Stimulated activated CD8-positive, alpha-beta memory T cell treated with anti-CD3 and anti-CD28 coated beads, Interleukin-4, amount 100 ng/mL, for 1 hour (primary cell): ENCODE data around the gene SUSD3.

Experiments used
- DNase-seq, 2 donors: peaks; one replicate each; pipeline ENCODE4 v3.0.0-alpha.2; 2020; ENCODE audit warnings: low read depth in 2 of 2, low spot score in 1 of 2

SUSD3 gene

DNA sequence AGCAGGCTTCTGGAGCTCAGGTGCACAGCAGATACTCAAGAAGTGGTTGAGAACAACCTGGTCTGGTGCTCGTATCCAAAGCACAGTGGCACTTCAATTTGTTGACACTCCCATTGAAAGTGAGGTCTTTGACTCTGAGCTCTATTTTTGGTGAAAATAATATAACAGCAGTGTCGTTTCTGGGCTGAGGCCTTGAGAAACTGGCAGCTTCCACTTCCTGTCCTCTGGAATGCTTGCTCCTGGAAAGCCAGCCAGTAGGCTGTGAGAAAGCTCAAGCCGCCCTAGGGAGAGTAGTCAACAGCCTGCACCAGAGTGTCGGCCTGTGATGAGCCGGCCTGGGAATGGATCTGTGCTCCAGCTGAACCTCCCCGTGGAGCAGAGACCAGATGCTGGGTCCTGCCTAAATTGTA lies 6.8 kb upstream of the SUSD3 start:
- no peak for DNase-seq

DNA sequence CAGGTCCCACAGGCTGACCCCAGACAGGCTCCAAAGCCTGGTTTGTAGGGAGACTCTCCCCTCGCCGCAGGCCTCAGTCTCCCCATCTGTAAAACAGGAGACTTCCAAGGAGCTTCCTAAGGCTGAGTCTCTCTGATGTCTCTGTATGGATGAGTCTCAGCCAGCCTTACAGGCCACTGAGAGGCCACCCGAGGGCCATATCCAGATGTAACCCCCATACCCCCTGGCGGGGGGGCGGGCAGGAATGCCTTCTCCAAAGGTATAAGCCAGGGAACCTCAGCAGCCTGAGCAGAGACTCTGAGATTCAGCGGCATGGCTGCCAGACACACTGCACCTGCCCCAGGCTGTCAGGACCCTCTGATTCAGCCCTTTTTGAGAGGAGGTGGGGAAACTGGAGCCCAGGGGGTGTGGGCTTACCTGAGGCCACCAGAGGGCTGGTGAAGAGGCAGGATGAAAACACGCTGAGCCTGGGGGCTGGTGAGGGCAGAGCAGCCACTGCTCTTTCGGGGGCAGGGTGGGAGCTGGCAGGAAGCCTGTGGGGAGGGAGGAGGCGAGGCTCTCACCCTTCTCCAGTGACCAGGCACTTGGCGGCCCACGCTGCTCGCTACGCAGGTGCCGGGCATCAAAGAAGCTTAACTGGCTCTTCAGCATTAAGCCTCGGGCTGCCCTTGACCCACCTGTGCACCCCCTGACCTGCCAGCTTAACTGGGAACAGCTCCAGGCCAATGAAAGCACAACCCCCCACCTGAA lies 5.5 kb upstream of the SUSD3 start:
- no peak for DNase-seq

DNA sequence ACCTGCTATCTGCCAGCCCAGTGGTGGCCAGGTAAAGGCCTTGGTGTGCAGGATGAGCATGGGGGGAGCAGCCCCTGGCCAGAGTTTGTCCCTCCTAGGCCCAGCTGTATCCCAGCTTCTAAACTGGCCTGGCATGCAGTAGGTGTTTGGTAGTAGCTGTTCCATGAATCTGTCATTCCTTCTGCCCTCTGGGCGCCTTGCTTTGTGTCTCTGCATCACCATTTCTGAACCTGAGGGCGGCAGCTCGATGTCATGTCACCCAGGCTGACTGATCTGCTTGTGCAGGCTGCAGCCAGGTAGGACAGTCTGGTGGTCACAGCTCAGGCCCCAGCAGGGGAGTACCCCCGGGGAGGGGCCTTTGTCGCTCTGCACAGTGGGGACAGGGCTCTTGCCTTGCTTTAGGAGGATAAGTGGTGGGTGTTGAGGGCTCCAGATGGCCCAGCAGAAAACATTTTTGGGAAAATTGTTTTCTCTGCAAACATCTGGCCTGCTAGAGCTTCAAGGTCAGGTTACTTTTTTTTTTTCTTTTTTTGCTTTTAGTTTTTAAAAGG lies 4.6 kb upstream of the SUSD3 start:
- DNase-seq, result no peak

DNA sequence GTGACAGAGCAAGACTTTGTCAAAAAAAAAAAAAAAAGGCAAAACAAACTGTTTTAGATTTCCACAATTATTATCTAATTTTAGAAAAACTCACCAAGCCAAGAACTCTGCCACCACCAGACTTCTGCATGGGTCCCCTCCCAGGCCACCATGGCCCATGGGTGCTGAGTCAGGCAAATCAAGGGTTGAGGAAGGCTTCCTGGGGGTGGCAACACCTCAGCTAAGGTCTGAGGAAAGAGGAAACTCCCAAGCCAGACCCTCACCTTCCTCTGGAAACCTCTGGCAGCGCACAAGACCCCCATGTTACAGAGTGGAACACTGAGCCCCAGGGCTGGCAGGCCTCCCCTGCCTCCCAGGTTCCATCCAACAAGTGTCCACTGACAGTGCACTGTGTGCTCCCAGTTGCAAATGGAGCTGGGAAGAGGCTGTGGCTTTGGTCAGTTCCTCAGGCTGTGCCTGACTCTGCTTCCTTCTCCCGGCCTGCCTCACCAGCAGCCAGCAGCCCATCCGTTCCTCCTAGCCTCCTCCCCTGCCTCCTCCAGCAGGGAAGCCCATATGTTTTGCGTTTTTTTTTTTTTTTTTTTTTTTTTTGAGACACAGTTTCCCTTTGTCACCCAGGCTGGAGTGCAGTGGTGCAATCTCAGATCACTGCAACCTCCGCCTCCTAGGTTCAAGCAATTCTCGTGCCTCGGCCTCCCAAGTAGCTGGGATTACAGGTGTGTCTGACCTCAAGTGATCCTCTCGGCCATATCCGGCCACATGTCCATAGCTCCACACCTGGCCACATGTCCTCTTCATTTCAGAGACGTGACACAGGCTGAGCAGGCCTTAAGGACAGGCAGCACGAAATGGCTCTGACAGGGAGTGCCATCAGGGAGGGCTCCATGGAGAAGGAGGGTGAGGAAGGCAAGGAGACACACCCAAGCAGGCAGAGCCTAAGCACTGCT lies 3.5 kb upstream of the SUSD3 start:
- no peak for DNase-seq

DNA sequence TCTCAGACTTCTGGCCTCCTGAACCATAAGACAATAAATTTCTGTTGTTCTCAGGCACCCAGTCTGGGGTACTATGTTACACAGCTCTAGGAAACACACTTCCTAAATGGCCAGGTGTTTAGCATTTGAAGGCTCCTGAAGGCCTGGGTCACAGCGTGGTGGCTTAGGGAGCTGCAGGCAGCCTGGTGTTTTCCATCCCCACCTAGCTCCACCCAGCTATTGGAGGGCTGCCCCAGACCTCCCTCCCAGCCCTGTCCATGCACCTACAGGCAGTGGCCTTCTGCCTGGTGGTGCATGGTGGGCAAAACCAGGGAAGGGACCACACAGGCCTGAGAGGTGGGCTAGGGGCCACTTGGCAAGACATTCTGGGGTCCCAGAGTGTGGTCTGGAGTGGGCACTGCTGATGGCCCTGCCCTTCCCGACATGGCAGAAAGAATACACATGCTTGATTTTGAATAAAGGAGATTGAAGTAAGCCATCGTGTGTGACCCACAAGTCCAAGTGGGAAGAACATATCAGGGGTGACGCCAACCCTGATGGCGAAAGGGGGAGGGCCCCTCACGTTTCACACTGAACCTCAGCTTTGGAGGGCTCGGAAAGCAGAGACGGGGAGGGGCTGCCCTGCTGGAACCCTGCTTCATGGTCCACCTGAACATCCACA lies 1.3 kb upstream of the SUSD3 start:
- DNase-seq, result no peak

DNA sequence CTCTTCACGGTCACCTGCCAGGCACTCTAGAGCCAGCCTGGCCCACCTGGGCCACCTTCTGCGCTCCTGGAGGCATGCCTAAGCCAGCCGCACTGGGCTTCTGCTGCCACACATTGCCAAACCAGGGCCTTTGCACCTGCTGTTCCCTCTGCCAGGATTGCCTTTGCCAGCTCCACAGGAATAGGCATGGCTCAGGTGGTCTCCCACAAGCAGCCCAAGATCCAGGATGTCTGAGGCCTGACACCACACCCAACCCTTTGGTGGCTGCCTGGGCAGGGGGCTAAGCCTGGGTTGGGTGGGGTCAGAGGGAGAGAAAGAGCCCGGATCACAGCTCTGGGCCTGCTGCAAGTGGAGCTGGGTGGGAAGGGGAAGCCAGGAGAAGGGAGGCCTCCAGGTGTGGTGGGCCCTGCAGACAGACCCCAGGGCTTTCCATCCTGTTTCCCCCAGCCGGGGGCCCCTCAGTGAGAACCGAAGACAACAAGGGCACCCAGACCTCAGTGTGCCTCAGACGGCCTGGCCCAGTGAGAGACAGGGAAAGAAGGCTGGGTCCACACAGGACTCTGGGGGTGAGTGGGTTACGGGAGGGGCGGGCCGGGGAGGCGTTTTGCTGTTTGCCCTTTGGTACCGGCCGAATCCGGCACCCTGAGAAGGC lies 672 bp upstream of the SUSD3 start:
- no peak for DNase-seq

DNA sequence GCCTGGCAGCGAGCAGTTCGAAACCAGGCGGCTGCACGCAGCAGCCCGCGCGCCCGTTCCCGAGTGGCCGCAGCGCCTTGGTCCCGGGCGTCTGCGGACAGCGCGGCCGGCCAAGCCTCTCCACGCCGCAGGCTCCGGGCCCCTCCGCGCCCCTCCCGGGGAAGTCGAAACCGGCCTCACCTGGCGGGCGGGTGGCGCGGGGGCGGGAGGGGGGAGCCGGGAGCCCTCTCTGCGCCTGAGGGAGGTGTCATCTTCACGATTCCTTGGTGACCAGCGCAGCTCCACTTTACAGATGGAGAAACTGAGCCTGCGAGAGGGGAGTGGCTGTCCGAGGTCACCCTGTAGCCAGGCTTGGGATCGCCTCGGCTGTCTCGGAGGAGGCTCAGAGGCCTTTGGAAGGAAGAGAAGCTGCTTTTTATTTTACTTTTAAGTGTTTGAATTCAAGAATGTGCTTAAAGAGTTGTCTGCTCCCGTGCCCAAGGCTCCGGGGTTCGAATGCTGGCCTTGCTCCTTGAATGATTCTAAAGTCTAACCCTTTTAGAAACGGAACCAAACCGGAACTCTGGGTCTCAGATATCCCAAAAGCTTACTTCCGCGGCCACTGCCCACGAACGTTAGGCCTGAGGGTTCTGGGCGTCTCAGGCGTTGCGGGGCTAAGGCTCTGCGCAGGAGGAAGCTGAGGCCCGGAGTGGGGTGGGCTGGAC lies 662 bp downstream of the SUSD3 start:
- DNase-seq, result no peak

DNA sequence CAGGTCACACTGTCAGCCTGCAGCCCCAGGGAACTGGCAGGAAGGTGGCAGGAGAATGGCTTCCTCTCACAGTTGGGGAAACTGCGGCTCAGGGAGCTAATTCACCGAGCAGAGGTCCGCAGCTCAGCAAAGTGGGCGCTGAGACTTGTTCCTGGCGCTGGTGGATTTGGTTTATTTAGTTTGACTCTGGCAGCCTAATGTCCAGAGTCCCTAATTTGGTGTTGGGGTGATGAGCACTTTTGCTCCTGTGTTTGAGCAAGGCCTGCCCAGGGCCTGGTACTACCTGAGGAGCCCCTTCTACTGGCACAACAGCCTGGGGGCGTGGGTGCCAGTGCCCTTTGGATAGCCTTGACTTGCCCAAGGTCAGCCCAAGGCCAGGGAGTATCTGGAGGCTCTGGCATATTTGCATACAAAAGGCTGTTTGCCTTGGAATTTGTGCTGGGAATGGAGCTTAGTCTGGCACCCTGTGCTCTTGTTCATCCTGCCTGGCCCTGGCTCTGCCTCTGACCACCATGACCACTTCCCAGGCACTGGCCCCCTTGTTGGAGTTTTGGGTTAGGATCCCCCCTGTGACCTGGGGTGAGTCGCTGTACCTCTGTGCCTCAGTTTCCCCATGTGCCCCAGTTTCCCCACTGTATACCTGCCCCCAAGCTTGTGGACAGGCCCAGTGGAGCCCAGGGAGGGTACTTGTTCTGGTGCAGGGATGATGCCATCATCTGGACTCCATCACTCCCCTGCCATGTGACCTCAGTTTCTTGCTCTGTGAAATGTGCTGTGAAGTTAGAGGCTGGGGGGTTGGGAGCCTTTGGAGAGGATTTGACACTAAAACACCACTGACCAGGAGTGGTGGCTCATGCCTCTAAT lies 1.4 kb downstream of the SUSD3 start:
- no peak for DNase-seq

DNA sequence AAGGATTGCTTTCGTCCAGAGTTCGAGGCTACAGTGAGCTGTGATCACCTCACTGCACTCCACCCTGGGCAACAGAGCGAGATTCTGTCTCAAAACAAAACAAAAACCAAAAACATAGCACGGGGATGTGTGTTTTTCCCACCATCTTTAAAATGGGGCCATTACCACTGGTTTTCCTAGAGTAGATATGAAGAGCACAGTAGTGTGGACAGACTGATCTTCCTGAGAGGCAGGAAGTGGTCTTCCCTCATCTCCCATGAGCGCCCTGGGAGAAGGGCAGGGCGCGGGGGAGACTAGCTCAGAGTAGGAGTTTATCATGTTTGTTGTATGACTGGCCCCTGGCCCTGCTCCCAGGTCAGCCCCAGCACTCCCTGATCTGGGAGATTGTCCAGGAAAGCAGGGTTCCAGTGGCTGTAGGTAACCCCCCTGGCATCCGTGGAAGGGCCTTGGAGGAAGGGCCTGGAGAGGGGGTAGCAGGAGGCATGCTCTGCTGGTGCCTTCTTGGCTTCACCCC lies 2.3 kb downstream of the SUSD3 start:
- DNase-seq, result no peak

DNA sequence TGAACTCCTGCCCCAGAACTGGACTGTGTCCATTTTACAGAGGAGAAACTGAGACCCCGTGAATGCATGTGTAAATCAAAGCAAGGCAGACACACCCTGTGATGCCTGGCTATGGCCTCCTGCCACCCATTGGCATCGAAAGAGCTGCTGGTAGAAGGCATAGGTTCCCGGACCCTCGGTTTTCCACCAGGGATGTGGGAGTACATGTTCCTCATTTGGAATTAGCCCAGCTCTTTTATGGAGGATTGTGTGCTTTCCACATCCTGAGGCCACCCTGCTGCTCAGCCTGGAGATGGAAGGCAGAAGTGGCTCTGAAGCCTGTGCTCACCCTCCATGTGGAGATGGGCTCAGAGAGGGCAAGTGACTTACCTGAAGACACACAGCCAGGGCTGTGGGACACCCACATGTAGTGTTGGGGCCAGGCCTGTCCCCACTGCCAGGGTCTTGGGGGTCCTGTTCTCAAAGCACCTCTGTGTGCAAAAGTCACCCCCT lies 2.8 kb downstream of the SUSD3 start:
- DNase-seq, result no peak

DNA sequence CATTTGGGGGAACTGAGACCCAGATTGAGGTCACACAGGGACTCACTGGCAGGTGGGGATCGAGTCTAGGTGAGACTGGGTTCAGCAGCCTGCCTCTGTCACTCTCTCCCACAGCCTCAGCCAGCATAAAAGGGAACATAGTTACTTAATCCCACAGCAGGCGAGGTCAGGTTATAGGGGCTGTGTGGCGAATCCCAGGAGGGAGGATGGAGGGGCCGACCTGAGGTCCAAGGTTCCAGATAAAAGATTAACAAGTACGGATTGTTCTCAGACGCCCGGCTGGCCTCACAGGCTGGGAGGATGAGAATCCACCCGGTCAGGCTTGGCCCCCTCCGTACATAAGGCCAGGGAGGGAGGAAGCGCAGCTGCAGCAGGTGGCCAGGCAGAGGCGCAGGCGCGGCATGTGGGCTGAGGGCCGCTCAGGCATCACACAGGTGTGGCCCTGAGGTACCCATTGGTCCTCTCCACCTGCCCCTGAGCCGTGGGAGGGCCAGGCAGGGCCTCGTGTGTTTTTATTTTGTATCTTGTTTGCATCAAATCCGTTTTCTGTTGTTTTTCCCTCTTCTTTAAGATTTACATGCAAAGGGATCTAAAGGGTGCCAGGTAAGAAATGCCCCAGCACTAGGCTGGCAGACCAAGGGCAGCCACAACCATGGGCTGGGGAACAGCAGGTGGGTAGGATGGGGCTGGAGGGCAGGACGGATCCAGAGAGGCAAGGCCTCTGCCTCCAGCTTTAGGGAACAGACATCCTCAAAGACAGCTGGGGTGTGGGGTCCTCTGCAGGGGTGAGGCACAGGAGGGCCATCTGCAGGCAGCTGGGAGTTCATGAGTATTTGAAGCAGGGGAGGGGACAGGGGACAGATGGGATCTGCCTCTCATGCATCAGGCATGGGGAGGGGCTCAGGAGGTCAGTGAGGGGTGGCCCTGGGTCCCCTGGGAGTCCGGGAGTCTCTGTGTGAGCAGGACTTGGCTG lies 3.6 kb downstream of the SUSD3 start:
- DNase-seq, result no peak

DNA sequence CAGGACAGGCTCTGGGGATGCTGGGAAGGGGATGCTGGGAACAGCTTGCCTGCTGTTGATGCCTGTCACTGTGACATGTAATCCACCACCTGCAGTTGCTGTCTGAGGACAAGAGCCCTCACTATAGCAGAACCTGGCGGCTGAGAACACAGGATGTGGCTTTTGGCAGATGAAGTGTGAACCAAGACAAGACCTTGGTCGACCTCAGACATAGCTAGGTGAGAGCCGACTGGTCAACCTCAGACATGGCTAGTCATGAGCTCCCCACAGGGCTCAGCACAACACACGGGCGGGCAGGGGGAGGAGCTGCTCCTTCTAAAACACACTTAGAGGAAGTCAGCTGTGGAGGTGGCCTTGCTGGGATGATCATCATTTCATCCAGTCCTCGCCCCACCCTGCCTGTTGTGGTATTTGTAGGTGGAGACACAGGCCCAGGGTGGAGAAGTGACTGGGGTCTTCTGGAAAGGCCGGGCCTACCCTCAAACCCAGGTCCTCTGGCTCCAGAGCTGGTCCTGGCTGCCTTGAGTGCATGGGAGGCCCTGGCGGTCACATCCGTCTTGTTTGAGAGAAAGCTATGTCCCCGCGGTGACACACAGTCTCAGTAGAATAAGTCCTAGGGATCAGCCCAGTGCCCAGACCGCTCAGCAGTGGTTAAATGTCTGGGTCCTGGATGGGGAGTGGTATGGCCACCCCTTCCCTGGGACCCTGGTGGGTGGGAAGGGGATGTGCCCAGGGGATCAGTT lies 6.1 kb downstream of the SUSD3 start:
- peak; percentile 64 to 71 for DNase-seq

DNA sequence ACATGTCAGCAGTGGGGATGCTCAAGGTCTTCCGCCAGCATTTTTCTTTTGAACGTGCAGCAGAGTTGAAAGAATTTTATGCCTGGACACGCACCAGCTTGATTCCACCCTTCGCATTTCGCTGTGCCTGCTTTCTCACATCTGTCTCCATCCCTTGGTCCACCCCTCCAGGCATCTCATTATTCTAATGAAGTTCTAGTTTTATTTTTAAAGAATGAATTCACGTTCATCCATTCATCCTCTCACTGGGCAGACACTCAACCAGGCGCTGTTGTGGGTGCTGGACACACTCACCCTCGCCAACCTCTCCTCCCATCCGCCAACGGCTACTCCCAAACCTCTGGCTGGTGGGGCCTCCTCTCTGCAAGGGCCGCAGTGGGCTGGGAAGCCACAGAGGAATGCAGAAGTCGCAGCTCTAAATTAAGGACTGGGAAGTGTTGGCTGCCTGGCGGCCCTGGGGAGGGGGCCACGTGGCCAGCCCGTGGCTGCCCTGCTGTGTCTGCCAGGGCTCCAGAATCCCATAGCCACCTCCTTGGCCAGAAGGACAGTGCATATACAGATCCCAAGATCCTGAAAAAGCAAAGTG lies 6.7 kb downstream of the SUSD3 start:
- DNase-seq, result no peak

DNA sequence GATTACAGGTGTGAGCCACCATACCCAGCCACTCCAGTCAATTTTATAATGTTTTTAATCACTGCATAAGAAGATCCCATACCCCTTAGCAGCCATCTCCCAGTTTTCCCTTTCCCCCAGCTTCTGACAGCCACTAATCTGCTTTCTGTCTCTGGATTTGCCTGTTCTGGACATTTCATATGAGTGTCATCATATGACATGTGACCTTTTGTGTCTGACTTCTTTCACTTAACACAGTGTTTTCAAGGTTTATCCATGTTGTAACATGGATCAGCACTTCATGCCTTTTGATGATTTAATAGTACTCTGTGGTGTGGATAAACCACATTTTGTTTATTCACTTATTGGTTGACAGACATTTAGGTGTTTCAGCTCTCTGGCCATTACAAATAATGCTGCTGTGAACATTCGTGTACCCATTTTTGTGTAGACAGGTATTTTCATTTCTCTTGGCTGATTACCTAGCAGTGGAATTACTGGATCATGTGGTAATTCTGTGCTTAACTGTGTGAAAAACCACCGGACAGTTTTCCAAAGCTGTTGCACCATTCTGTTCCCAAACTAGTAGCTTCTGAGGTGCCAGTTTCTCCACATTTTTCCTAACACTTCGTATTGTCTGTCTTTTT lies 8.6 kb downstream of the SUSD3 start:
- DNase-seq, result no peak

DNA sequence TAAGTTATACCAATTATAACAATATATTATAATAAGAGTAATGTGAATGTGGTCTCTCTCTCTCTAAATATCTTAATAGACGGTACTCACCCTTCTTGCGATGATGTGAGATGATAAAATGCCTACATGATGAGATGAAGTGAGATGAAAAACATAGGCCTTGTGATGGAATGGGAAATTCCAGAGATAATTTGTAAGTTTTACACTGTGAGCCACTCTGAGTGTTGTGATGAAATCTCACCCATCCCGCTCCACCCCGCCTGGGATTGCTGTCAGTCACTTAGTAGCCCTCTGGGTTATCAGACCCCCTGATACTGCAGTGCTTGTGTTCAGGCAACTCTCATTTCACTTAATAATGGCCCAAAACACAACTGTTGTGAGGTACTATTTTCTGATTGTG lies 10.5 kb downstream of the SUSD3 start:
- no peak for DNase-seq

DNA sequence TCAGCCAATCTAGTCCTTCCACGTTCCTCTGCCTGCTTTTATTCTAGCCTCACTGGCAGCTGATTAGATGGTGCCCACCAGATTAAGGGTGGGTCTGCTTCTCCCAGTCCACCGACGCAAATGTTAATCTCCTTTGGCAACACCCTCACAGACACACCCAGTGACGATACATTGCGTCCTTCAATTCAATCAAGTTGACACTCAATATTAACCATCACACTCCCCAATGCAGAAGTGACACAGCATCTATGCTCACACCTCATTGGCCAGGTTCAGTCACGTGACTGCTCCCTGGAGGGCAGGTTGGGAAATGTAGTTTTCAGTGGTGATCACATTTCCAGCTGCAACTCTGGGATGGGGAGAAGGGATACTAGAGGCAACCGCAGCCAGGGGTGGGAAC lies 13.0 kb downstream of the SUSD3 start:
- no peak for DNase-seq
